HepG2 (cell line): ENCODE results near the gene TMEM253. TPM values are rescaled to one million over a fixed set of nuclear protein-coding genes. Genes with fewer than 3 reads are reported as not detected.
A peak's percentile ranks its signal among the peaks of the same experiment; 100 is the strongest.

Source experiments
- ARID3A ChIP-seq: IDR thresholded peaks from 2 replicates; pipeline ENCODE4 v1.6.1; 2012; ENCODE audit warnings: low read depth, low read length, improper control_type of control experiment
- NFYB ChIP-seq: sonication (generic); formaldehyde crosslinking; IDR thresholded peaks from 2 replicates; pipeline ENCODE4 v1.4.0; 2020; ENCODE audit warnings: missing genetic modification reagents
- PHF8 ChIP-seq: sonication (generic); formaldehyde crosslinking; IDR thresholded peaks from 2 replicates; pipeline ENCODE4 v1.5.0; 2020; ENCODE audit warnings: missing genetic modification reagents
- PRPF4 ChIP-seq: fragments of 200-400 bp; formaldehyde crosslinking; IDR thresholded peaks from 2 replicates; pipeline ENCODE4 v1.6.1; 2016; ENCODE audit warnings: low read length, low read depth; ENCODE audit not compliant: poor library complexity, severe bottlenecking
- RBAK ChIP-seq: sonication (generic); formaldehyde crosslinking; IDR thresholded peaks from 2 replicates; pipeline ENCODE4 v1.5.1; 2020; ENCODE audit warnings: mild to moderate bottlenecking, missing genetic modification reagents
- STAG1 ChIP-seq: sonication (generic); formaldehyde crosslinking; IDR thresholded peaks from 2 replicates; pipeline ENCODE4 v1.4.0; 2020; ENCODE audit warnings: missing genetic modification reagents
- ZBTB40 ChIP-seq, 2 experiments: fragments of 450-650 bp in 1 of 2; sonication (generic) in 1 of 2; formaldehyde crosslinking in 1 of 2; IDR thresholded peaks; 2 replicates each; pipeline versions ENCODE4 v1.6.1 to v1.8.0; 2016 to 2022; ENCODE audit warnings: antibody characterized with exemption in 1 of 2, mild to moderate bottlenecking in 1 of 2, missing genetic modification reagents in 1 of 2
- ZFP36L2 ChIP-seq: sonication (generic); formaldehyde crosslinking; IDR thresholded peaks from 2 replicates; pipeline ENCODE4 v1.4.0; 2020; ENCODE audit warnings: missing genetic modification reagents
- ZNF224 ChIP-seq: sonication (generic); formaldehyde crosslinking; IDR thresholded peaks from 2 replicates; pipeline ENCODE4 v1.5.0; 2020; ENCODE audit warnings: mild to moderate bottlenecking, missing genetic modification reagents
- ZNF670 ChIP-seq: sonication (generic); formaldehyde crosslinking; IDR thresholded peaks from 2 replicates; pipeline ENCODE4 v1.8.0; 2022; ENCODE audit warnings: mild to moderate bottlenecking, missing genetic modification reagents, borderline replicate concordance
- polyA plus RNA-seq, 8 experiments: library from polyadenylated mRNA; depleted of rRNA in 3 of 8; stranded (reverse) in 7 of 8; unstranded in 1 of 8; fragments of >200 nt; fragmentation: Illumina TruSeq in 4 of 8; extraction: Trizol in 4 of 8; gene quantifications; 2 replicates each; pipeline versions ENCODE4 v1.2.1 to v1.2.3, GENCODE V29; 2011 to 2016; ENCODE audit warnings: low read depth in 4 of 8, missing spikeins in 1 of 8, mixed read lengths in 1 of 8; ENCODE audit not compliant: insufficient read depth in 1 of 8
- total RNA-seq, 5 experiments: library from RNA; depleted of rRNA; stranded (reverse); fragments of >200 nt; fragmentation: Illumina TruSeq; extraction: Trizol; gene quantifications; 2 replicates each; pipeline ENCODE4 v1.2.3, GENCODE V29; 2016; ENCODE audit warnings: low read depth in 1 of 5

TMEM253 gene
- total and polyA plus RNA-seq, 2 of the 13 experiments (the other 11 are each of a cell fraction or from before 2014, with no cell fraction given): 0.29 to 0.45 TPM

- TF ChIP-seq ZBTB40 (IDR thresholded peaks at IDR 0.05) (no peak), ZBTB40 (CRISPR knock-in tag; IDR thresholded peaks at IDR 0.05) (no peak), STAG1 (peak; percentile 42), PRPF4 (no peak), PHF8 (no peak), ZNF224 (CRISPR knock-in tag) (no peak), ZFP36L2 (CRISPR knock-in tag) (no peak), NFYB (CRISPR knock-in tag) (no peak), RBAK (CRISPR knock-in tag) (no peak), ZNF670 (no peak), ARID3A (peak; percentile 42; the same call in 1 of the 2 replicates)
Measured at GRCh38 chr14:21136024-21136423, 35.2 kb downstream of the TMEM253 start (continued).
